Breast epithelium (tissue), 3 donors: ENCODE measurements around the gene FYN.

Source experiments
- CTCF ChIP-seq, 3 donors: fragments of 450-650 bp; IDR thresholded peaks; one replicate each; pipeline ENCODE4 v1.5.1; 2016 to 2017; ENCODE audit warnings: antibody characterized with exemption in 3 of 3, mild to moderate bottlenecking in 3 of 3, moderate library complexity in 3 of 3
- POLR2A ChIP-seq: fragments of 450-650 bp; IDR thresholded peaks from one replicate; pipeline ENCODE4 v1.6.1; 2016; ENCODE audit warnings: antibody characterized with exemption, mild to moderate bottlenecking, moderate library complexity

GRCh38 chr6:111888928-111889695 lies 15.9 kb upstream of the FYN start:
- TF ChIP-seq CTCF (IDR thresholded peaks at IDR 0.05) (no peak), POLR2A (no peak)
